ENCODE results near the gene IL1RAPL2.
"Not testable (repeated sequence)": the region's sequence is repeated elsewhere in the genome, so short reads cannot be mapped to it uniquely, and the experiment has no call there.

IL1RAPL2 gene

DNA sequence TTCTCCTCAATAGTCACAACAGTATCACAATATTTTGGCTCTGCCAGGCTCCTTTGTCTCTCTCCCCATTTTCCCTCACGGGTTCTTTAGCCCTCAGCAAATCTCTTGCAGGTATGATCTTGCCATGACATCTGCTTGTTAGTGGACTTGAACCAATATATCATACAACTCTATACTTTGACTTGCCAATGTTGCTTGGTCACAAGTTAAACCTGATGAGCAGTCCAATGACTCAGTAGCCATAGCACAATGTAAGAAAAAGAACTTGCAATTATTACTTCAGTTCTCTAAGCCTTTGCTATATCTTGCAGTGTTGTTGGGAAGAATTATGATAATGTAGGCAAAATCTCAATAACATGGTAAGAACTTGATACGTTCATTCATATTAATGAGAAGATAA lies 1081.8 kb downstream of the IL1RAPL2 start:
- no peak overlapping the region for H3K9ac ChIP-seq
- 0 out of 2 replicates have a peak, but pooled peaks cover 3% of the 10 kb centered on the region for H3K27me3 ChIP-seq
- no peak overlapping the region for H3K4me2 ChIP-seq
- H3K9me3 ChIP-seq = no peaks in the 10 kb centered on the region
- H3K4me1 ChIP-seq = no peaks in the 10 kb centered on the region
- no peak for TF ChIP-seq Cebpa-rat (IDR thresholded peaks at IDR 0.05)
- no peak overlapping the region for H3K27ac ChIP-seq
- no peaks in the 10 kb centered on the region for H4K20me1 ChIP-seq
- no peaks in the 10 kb centered on the region for H3K36me3 ChIP-seq
- no peak overlapping the region for H3K4me3 ChIP-seq

DNA sequence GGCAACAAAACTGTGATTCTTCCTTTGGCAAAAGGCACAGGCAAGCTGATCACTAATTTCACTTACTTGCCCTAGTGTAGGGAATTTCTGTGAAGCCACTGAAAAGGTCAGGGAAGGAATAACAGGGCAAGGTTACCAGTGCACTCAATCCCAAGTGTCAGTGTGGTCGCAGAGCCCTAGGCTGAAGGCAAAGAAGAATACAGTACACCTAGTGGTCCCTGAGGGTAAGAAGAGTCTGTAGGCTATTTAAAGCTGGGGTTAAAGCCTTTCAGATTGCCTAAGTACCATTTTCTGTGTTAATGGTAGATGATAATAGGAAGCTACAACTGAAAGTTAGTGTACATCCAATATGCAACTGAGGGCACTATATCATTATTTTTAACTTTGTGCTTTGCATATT lies 1082.7 kb downstream of the IL1RAPL2 start:
- Histone ChIP-seq H3K4me2 (no peak overlapping the region), H3K9ac (no peak overlapping the region), H4K20me1 (no peaks in the 10 kb centered on the region), H3K27me3 (0 out of 2 replicates have a peak, but pooled peaks cover 3% of the 10 kb centered on the region), H3K36me3 (no peaks in the 10 kb centered on the region), H3K27ac (no peak overlapping the region), H3K4me3 (no peak overlapping the region), H3K9me3 (no peaks in the 10 kb centered on the region), H3K4me1 (no peaks in the 10 kb centered on the region)
- no peak for TF ChIP-seq Cebpa-rat (IDR thresholded peaks at IDR 0.05)

DNA sequence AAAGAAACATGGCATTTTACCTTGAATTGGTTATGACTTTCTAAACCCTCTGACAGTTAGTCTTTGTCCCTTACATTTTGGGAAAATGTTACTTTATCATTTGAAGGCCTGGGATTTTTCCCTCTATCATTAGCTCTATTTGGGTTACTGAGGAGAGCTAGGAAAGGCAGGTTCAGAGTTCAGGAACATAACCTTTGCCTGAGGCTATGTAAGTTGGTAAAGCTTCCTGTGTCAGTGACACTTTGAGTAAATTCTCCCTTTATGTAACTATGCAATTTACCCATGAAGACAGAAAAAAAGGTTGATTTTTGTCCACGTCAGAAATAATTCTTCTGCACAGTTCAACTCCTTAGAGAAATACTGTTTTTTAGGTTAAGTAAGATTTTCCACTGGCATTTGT lies 1084.6 kb downstream of the IL1RAPL2 start:
- 0 out of 2 replicates have a peak, but pooled peaks cover 3% of the 10 kb centered on the region for H3K27me3 ChIP-seq
- no peak for TF ChIP-seq Cebpa-rat (IDR thresholded peaks at IDR 0.05)
- H3K4me1 ChIP-seq = no peaks in the 10 kb centered on the region
- no peaks in the 10 kb centered on the region for H3K36me3 ChIP-seq
- H3K9ac ChIP-seq = no peak overlapping the region
- no peak overlapping the region for H3K4me3 ChIP-seq
- no peak overlapping the region for H3K27ac ChIP-seq
- no peaks in the 10 kb centered on the region for H3K9me3 ChIP-seq
- no peaks in the 10 kb centered on the region for H4K20me1 ChIP-seq
- H3K4me2 ChIP-seq = no peak overlapping the region

- Histone ChIP-seq H4K20me1 (no peaks in the 10 kb centered on the region), H3K9me3 (no peaks in the 10 kb centered on the region), H3K4me3 (no peak overlapping the region), H3K4me2 (no peak overlapping the region), H3K4me1 (no peaks in the 10 kb centered on the region), H3K27ac (no peak overlapping the region), H3K9ac (no peak overlapping the region), H3K36me3 (no peaks in the 10 kb centered on the region), H3K27me3 (0 out of 2 replicates have a peak, but pooled peaks cover 3% of the 10 kb centered on the region)
- no peak for TF ChIP-seq Cebpa-rat (IDR thresholded peaks at IDR 0.05)
These were observed 1085.0 kb downstream of the IL1RAPL2 start for GRCh38 chrX:105650986-105651385.

DNA sequence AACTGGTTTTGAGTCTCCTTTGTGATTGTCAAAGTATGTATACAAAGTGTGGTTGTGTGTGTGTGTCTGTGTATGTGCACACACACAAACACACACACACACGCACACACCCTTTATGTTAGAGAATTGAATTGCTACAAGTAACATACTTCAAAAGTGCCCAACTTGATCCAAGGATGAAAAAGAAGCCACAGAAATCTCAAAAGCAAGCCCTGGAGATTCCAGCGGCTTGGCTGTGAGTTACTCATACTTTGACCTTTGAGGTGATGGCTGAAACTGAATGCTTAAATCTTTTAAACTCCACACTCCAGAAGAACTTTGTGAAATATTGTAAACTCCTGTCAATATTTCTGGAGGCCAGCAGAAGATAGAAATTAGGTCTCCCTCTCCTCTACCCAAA lies 1087.9 kb downstream of the IL1RAPL2 start:
- no peak for TF ChIP-seq Cebpa-rat (IDR thresholded peaks at IDR 0.05)

GRCh38 chrX:105658136-105658535 lies 1092.1 kb downstream of the IL1RAPL2 start:
- Histone ChIP-seq H3K36me3 (no peaks in the 10 kb centered on the region), H3K27ac (no peak overlapping the region), H3K9ac (no peak overlapping the region), H3K9me3 (no peaks in the 10 kb centered on the region), H3K27me3 (no peaks in the 10 kb centered on the region), H3K4me3 (no peak overlapping the region), H4K20me1 (no peaks in the 10 kb centered on the region), H3K4me2 (no peak overlapping the region), H3K4me1 (no peaks in the 10 kb centered on the region)
- TF ChIP-seq Cebpa-rat (IDR thresholded peaks at IDR 0.05) = no peak

More for the DNA sequence above, 1087.9 kb downstream of the IL1RAPL2 start:
- H4K20me1 ChIP-seq = no peaks in the 10 kb centered on the region
- H3K27ac ChIP-seq = no peak overlapping the region
- 0 out of 2 replicates have a peak, but pooled peaks cover 3% of the 10 kb centered on the region for H3K27me3 ChIP-seq
- H3K9me3 ChIP-seq = no peaks in the 10 kb centered on the region
- no peak overlapping the region for H3K4me2 ChIP-seq
- H3K4me3 ChIP-seq = no peak overlapping the region
- no peaks in the 10 kb centered on the region for H3K4me1 ChIP-seq
- no peaks in the 10 kb centered on the region for H3K36me3 ChIP-seq
- no peak overlapping the region for H3K9ac ChIP-seq

- no peaks in the 10 kb centered on the region for H3K4me1 ChIP-seq
- no peak overlapping the region for H3K9ac ChIP-seq
- H3K27ac ChIP-seq = no peak overlapping the region
- H3K4me3 ChIP-seq = no peak overlapping the region
- no peak overlapping the region for H3K4me2 ChIP-seq
- no peak for TF ChIP-seq Cebpa-rat (IDR thresholded peaks at IDR 0.05)
- H4K20me1 ChIP-seq = no peaks in the 10 kb centered on the region
- no peaks in the 10 kb centered on the region for H3K9me3 ChIP-seq
- H3K36me3 ChIP-seq = no peaks in the 10 kb centered on the region
- no peaks in the 10 kb centered on the region for H3K27me3 ChIP-seq
These were observed 1096.2 kb downstream of the IL1RAPL2 start for GRCh38 chrX:105662248-105662647.

- no peak overlapping the region for H3K27ac ChIP-seq
- H3K9me3 ChIP-seq = no peaks in the 10 kb centered on the region
- no peak overlapping the region for H3K4me2 ChIP-seq
- no peak for TF ChIP-seq Cebpa-rat (IDR thresholded peaks at IDR 0.05)
- H3K36me3 ChIP-seq = no peaks in the 10 kb centered on the region
- no peaks in the 10 kb centered on the region for H4K20me1 ChIP-seq
- H3K4me1 ChIP-seq = no peaks in the 10 kb centered on the region
- no peak overlapping the region for H3K9ac ChIP-seq
- H3K4me3 ChIP-seq = no peak overlapping the region
- H3K27me3 ChIP-seq = no peaks in the 10 kb centered on the region
These were observed 1098.2 kb downstream of the IL1RAPL2 start for GRCh38 chrX:105664243-105664642.

DNA sequence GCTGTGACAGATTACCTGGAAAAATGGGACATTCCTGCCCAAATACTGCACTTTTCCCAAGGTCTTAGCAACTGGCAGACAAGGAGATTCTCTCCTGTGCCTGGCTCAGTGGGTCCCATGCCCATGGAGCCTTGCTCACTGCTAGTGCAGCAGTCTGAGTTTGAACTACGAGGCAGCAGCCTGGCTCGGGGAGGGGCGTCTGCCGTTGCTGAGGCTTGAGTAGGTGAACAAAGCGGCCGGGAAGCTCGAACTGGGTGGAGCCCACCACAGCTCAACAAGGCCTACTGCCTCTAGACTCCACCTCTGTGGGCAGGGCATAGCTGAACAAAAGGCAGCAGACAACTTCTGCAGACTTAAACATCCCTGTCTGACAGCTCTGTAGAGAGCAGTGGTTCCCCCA lies 1118.3 kb downstream of the IL1RAPL2 start:
- H3K4me1 ChIP-seq, H3K36me3 ChIP-seq, H3K9ac ChIP-seq, H3K27ac ChIP-seq, H3K4me2 ChIP-seq, H3K4me3 ChIP-seq, H4K20me1 ChIP-seq, H3K9me3 ChIP-seq: not testable (repeated sequence)
- peaks cover 30% of the 10 kb centered on the region for H3K27me3 ChIP-seq

DNA sequence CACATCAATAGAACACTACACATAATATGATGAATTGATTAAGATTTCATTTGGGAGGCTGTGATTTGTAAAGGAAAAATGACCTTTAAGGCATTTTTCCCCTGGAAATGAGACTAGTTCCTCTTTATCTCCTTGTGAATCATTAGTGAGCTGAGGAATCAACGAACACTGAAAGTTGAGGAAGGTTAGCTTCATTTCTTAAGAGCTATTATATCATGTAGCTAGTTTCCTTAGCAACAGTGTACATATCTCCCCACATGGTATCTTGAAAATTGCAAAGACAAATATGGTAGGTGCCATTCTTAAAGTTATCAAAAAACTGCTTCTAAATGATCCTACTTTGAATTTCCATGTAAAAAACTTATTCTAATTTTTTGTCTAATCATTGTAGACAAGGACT lies 1128.8 kb downstream of the IL1RAPL2 start:
- TF ChIP-seq Cebpa-rat (IDR thresholded peaks at IDR 0.05) = no peak
- Histone ChIP-seq H3K27me3 (no peaks in the 10 kb centered on the region), H3K27ac (no peak overlapping the region), H3K9me3 (no peaks in the 10 kb centered on the region), H3K9ac (no peak overlapping the region), H4K20me1 (no peaks in the 10 kb centered on the region), H3K4me2 (no peak overlapping the region), H3K36me3 (no peaks in the 10 kb centered on the region), H3K4me3 (no peak overlapping the region), H3K4me1 (0 out of 2 replicates have a peak, but pooled peaks cover 7% of the 10 kb centered on the region)

- H3K4me3 ChIP-seq = no peak overlapping the region
- no peak overlapping the region for H3K9ac ChIP-seq
- 0 out of 2 replicates have a peak, but pooled peaks cover 7% of the 10 kb centered on the region for H3K4me1 ChIP-seq
- no peak overlapping the region for H3K4me2 ChIP-seq
- H3K9me3 ChIP-seq = no peaks in the 10 kb centered on the region
- no peaks in the 10 kb centered on the region for H3K36me3 ChIP-seq
- no peak for TF ChIP-seq Cebpa-rat (IDR thresholded peaks at IDR 0.05)
- H4K20me1 ChIP-seq = no peaks in the 10 kb centered on the region
- H3K27me3 ChIP-seq = no peaks in the 10 kb centered on the region
- H3K27ac ChIP-seq = no peak overlapping the region
These were observed 1129.5 kb downstream of the IL1RAPL2 start for GRCh38 chrX:105695451-105695850.
